HG02588 (cell line): ENCODE results near the gene CYYR1.

Source experiments
- ATAC-seq: cut with Tn5 transposase; IDR thresholded peaks from one replicate; pipeline ENCODE4 v1.9.1; 2021; ENCODE audit warnings: mild to moderate bottlenecking, moderate library complexity; ENCODE audit not compliant: unreplicated experiment

Gene CYYR1

DNA sequence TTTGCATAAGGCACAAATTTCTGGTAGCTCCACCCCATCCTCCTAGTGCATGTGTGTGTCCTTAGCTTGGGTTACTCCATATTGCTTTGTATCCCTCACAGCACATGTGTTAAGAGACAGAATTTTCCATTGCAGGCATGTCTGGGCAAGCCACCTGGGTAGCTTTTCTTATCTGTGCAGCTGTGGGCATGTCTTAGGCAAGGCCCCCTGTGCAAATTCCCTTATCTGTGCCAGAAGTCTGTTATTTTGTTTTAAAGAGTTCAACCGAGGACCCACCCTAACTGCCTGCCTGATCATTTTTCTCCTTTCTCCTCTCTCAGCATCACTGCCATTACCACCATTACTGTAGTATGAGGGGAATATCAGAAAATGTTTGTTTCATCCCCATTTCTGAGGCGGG lies 131.9 kb downstream of the CYYR1 start:
- ATAC-seq, result no peak

DNA sequence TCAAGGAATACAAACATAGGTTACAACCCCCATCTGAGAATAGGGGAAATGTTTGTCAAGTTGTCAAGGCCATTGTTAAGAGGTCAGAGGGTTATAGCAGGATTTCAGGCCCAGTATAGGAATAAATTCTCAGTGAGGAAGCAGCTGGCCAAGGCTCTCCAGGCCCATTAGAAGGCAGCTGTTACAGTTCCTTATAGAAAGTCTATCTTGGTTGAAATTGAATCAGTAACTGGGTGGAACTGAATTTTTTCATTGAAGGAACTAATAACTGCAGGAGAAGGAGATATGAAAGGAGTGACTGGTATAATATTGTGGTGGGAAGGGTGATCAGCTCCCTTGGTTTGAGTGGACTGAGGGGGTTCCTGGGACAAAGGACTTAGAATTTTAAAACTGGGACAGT lies 134.1 kb downstream of the CYYR1 start:
- no peak for ATAC-seq

DNA sequence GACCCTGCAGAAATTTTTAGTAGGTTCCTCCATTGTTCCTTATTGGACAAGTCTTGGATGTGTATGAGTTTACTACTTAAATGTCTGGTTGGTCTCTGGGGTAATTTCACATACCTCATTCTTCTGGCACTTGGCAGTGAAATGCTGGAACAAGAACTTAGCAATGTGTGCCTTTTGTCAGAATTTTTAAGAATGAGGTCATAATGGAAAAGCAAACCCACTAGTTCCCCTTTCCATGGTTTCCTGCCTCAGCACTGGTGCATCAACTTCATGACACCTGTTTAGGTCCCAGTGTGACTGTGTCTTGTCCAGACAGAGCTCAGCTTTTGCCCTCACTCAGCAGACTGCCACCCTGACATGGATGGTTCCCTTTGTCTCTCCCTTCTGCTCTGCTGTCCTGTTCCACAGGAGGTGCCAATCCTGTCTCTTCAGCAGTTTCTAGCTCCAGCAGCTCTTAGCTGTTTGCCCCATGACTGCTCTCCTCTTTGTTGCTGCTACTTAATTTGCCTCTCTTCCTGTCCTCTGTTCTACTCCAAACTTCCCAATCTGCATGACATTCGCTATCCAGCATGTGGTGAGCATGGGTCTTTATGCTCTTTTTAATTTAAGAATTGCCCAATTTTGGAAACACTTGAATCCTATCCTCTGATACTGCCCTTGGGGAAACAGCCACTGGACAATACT lies 135.6 kb downstream of the CYYR1 start:
- no peak for ATAC-seq

DNA sequence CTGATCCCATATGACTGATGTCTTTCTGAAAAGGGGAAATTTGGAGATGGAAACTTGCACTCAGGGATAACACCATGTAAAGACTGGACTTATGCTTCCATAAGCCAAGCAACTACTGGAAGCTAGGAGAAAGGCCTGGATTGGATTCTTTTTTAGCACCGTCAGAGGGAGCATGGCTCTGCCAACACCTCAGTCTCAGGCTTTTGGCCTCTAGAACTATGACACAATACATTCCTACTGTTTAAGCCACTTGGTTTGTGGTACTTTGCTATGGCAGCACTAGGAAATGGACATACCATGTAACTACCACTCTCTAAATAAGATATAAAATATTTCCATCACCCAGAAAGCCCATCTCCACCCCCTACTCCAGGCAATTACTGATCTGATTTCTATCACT lies 139.7 kb downstream of the CYYR1 start:
- ATAC-seq, result no peak

DNA sequence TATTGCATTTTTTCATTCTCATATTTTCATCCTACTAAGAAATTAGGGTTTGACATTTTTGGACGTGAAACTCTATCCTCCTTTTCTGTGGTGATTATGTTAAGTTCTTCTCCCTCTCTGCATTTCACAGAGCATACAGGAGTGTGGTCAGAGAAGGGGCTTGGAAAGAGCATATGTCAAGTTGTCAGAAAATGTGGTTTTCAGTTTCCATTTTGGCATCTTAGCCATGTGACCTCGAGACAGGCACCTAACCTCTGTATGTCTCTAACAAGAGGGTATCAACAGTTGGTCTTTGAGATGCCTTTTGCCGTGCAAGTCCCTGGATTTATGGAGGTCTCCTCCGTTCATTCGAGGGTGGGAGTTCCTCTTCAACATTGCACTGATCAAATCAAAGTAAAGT lies 140.7 kb downstream of the CYYR1 start:
- no peak for ATAC-seq

DNA sequence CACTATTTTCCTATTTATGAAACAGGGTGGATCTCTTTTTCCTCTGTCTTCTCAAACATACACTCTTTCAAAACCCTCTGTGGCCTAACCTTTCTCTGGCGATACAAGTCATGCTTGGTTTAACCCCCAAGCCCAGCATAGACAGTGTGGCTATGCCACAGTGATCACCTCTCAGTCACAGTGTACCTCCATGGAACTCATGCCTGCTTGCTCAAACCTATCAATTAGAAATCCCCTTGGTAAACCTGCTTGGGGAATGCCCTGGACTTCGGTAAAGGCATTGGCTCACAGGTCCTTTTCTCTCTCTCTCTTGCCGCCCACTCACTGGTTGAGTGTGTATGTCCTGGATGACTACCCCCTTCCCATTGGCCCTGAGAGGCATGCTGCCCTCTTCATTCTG lies 147.5 kb downstream of the CYYR1 start:
- no peak for ATAC-seq

DNA sequence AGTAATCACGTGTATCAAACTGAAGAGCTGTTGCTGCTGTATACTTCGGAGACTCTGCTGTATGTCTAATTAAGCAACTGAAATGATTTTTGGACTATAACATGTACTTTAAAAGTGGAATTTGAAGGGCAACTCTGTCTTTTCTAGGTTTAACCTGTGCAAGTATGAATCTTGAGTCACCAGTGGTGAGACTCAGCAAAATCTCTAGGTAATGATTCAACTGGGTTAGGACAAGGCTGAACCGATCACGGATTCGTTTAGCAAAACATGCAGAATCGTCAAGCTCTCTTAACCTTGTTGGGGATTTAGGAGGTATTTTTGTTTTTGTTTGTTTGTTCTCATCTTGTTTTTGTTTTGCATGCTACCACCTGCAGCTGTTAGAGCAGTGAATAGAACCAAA lies 149.6 kb downstream of the CYYR1 start:
- ATAC-seq, result no peak

DNA sequence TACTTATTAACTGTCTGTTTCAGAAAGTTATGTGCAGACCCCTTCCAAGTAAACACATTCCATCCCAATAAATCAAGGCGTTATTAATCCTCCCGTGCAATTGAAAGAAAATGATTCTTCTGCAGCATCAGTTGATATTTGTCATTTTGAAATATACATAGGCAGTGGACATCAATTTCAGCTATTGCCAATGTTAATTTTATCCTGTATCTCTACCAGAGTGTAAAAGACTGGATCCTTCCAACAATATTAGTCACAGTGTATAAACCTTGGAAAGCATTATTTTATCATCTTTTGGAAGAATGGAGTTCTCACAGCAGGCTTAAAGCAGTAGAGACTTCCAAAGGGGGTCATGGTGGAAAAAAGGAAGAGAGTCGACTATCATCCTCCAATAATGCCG lies 150.4 kb downstream of the CYYR1 start:
- ATAC-seq, result no peak

DNA sequence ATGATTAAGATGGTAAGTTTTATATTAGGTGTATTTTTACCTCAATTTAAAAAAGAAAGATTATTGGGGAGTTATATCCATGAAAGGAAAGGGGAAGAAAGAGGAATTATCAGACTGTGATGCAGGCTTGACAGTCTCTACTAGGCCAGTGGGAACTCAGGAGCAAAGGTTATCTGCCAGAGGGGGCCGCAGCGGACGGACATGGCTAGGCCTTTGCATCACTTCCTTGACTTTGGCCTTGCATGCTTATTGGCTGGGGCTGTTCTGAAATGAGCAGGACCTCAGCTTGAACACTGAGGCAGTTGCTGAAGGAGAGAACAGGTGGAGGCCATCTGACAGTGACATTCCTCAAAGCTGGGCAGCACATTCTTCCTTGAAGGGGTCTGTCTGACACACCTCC lies 150.9 kb downstream of the CYYR1 start:
- ATAC-seq, result no peak

DNA sequence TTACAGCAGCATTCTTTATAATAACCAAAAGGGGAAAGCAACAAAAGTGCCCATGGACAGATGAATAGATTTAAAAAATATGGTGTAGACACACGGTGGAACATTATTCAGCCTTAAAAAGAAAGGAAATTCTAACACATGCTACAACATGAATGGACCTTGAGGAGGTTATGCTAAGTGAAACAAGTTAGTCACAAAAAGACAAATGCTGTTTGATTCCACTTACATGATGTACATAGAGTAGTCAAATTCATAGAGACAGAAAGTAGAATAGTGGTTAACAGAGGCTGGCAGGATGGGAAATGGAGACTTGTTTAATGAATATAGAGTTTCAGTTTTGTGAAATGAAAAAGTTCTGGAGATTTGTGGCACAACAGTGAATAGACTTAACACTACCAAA lies 151.4 kb downstream of the CYYR1 start:
- ATAC-seq, result no peak
